ENCODE results near the gene SYT1.

SYT1 gene

DNA sequence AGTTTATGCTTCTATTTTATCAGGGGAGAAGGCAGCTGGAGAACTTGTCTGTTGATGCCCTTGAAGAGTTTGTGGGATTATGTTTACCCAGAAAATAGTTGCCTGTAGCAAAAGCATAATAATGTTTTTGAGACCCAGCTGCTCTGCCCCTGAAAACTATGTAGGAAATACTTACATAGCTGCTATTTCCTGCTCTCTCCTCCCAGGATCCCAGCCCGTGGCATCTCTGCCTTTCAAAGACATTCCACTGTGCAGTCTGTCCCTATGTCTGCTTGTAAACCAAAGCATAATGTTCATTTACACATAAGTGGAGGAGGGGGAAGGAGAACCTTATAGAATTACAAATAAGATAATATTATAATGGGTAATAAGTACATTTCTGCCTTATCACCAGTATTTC, 198.7 kb downstream of the SYT1 start:
- DNase-seq: peak; percentile 9

DNA sequence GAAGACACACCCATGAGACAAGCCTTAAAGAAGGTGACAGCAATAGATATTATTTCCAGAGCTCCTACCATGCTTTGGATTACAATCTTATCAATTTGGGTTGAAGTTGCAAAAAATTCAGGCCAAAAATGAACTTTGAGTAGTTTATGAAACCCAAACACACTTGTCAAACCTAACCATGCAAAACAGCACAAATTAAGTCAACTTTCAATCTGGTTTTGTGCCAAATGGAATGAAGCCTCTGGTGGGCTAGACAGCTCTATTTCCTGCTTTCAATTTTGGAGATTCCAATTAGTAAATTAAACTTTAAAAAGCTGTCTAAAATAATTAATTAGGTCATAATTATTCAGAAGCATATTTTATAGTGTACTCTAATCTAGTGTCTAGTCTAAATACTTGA, 203.4 kb downstream of the SYT1 start:
- DNase-seq: no peak

DNA sequence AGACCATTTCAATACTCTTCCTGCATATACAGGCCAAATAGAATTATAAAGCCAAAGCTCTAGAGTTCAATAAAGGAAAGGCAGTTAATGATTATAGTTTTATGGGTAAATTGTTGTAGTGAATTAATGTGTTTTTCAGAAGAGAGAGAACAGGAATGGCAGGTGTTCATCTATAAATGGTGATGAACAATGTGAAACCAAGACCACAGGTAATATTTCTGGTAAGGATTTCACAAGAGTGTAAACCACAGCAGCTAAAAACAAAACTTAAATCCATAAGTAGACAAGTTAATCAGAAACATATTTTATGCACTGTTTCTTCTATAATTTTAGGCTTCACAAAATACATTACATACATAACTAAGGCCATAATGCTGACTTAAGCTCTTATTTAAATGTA, 204.4 kb downstream of the SYT1 start:
- no peak for DNase-seq

DNA sequence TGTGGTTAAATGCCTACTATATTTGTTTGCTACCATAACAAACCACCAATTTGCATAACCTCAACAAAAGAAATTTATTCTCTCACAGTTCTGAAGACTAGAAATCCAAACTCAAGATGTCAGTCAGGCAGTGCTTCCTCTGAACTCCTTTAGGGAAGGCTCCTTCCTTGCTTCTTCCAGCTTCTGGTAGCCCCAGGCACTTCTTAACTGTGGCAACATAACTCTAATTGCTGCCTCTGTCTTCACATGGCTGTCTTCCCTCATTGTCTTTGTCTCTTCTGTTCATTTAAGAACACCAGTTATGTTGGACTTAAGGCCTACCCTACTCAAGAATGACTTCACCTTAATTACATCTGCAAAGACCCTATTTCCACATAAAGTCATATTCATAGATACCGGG, 206.9 kb downstream of the SYT1 start:
- no peak for DNase-seq

DNA sequence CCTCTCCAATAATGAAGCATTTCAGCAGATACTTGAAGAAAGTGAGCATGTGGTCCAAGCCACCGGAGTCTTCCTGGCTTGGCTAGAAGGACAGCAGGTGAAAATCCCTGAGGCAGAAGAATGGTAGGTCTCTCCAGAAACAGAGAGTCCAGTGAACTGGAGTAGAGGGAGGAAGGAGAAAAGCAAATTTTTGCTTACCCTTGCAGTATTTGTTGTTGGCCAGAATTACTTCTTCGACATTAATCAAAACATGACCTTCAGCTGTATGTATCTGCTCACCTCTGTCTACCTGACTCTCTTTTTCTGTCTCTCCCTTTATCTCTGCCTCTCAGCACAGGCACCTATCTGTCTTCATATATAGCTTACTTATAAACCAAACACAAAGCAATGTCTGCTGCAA, 208.9 kb downstream of the SYT1 start:
- DNase-seq: no peak

DNA sequence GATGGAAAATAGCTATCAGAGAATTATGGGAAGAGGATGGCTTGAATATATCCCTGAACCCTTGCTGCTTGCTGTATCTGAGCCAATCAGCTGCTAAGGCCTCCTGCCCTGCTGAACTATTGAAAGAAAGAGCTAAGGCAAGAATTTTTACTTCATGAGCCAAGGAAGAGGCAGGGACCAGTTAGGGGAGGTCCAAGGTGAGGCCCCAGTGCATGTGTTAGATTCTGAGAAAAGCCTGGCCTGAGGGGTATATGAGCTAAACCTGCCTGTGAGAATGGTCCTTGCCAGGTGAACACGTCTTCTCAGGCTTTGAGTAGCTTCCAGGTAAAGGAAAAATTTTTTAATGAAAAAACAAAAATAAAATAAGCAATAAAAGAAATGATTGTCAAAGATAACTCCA, 218.0 kb downstream of the SYT1 start:
- no peak for DNase-seq

DNA sequence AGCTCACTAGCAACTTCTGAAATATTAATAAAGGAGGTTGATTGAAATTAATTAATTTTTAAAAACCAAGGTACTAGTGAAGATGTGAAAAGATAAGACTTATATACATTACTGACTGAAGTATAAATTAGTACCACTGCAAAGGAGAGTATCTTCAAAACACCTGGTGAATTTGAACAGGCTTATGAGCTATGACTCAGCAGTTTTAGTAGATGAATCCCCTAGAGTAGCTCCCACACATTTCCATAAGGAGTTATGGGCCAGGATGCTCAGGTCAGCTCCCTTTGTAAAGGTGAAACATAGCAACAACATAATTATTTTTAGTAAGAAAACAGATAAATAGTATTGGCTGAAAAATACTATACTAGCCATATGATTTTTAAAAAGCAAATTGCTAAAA, 218.6 kb downstream of the SYT1 start:
- no peak for DNase-seq

DNA sequence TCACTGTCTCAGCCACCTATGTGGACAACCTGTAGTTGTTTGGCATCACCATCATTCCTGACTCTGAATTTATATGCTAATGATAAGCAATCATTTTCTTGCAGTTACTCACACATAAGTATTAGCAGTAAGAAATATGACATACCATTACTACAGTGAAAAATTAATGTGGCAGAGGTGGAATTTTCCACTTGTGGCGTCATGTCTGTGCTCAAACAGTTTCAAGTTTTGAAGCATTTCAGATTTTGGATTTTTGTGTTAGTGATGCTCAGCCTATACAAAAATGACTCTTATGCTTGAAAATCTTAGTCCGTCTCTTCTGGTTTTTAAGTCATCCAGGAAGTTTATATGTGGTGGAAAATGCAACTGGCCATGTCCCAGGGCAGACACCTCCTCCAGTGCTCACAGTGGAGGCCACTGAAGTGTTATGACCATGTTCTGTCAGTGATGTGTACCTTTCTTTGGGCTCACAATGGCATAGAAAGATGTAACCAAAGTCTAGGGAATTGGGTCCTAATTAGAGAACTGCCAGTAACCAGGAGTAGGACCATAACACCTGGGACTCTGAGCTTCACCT, 220.6 kb downstream of the SYT1 start:
- DNase-seq: no peak

DNA sequence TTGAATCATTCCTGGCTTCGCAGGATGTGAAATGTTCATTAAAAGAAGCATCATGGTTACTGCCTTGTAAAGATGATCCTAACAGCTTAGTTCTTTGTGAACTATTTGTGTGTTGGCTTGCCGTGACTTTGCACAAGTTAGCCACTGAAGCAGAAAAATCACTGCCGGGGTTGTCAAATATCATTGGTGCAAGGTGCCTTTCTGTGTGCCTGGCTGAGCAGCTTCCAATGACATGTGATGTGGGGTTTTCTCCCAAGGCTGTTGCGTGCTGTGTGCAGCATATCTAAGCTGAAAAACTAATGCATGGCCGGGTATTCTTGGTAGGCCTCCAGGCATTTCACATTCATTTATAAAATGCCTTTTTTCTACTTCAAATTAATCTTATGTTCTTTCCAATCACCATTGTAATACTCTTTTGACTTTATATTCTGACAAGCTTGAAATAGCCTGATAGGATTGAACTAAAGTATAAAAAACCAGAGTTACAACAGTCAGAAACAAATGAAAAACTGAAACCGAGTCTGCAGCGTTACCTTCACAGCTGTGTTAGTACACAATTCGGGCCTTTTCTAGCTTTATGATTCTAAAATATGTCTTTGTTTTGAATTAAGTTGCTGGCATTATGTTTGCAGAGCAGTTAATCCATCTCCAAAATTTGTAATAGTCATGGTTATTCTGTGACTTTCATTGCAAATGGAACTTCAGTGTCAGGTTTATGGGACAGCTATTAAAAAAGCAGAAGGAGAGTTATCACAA, 222.1 kb downstream of the SYT1 start:
- DNase-seq: no peak

DNA sequence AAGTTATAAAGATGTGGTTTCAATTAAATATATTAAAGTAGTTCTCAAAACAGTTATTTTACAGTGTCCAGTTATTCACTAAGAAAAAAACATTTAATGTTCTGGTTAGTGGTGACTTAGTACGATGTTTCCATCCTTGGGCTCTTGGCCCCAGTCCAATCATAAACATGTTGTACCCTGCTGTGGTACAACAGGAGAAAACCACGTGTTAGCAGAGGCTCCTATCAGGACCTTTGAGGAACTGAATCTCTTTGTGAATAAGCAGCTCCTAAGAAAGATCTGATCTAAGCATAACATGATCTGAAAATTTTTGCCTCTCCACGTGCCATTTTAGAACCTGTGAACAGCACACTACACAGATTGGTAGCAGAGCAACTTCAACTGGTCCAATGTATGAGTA, 234.0 kb downstream of the SYT1 start:
- DNase-seq: no peak

DNA sequence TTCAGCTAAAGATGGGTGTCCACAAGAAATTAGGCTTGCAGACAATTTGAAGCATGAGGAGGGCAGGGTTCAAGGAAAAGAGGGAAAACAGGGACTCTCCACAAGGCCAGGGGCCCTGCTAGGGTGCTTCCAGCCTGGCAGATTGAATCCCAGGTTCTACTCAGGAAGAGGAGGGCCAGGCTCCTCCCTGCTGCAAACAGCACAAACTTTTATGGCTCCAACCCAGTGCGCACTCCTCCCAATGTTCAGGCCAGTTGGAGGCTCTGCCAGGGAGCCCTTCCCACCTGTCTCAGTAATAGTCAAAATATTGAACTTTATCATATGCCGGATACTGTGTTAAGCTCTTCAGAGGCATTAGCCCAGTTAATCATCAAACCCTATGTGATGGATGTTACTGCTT, 244.4 kb downstream of the SYT1 start:
- DNase-seq: no peak

DNA sequence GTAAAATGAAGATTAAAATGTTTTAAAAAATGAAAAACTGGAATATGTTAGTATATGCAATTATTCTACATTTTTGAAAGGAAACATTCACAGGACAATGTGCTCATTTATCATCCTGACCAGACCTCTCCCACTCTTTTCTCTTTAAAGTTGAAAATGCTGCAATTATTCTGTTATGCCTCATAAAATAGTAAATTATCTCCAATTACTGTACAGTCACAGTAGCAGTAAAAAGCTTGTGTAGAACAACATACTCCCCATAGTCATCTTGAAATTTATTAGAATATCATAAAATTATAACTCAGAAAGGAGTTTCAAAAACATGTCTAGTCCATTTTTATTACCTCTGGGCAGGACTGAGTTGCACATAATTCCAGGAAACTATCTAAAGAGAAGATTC, 250.3 kb downstream of the SYT1 start:
- no peak for DNase-seq

DNA sequence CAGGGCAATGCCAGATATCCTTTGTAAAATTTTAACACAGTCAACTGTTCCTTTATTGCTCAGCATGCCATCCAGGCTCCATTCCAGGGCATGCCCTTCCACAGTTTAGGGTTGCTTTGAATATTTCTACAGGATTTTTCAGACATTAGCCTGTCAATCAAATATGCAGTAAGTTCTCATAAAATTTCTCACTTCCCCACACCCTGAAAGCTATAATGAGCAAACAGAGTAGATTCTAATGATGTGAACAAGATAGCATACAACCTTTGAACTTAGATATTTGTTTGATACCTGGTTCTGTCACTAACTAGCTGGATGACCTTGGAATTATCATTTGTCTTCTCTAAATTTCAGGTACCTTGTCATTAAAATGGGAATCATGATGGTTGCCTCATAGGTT, 251.2 kb downstream of the SYT1 start:
- DNase-seq: no peak

DNA sequence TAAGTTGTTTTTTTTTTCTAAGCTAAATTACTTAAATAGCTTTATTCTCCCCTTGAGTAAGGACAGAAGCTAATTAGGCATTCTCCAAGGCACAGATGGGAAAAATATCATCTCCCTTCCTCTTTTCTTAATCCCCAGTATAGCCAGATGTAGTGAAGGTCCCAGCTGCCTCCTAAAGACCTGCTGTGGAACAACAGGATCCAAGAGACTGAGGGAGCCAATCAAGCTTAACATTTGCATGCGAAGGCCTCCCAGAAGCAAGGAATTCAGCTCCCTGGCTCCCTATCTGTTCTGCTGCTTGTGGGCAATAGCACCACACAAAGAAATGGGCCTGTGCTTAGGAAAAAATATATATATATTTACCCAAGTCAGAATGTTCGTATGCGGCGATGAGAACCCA, 255.2 kb downstream of the SYT1 start:
- no peak for DNase-seq

DNA sequence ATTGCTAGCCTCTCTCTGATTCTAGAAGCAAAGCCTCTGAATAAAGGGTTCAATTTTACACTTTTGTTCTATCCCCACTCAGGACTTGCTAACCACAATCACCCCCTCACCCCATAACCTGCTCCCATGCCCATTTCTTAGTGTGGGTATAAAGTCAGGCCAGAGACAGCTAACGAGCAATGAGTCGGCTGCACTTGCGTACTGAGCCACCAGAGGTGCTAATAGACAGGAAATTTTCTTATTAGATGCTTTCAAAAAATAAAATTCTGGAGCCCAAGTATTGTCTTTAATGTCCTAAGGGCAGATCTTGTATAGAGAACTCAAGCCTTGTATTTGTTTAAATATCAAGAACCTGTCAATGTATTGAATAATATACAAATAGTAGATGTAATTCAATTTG, 256.9 kb downstream of the SYT1 start:
- peak; percentile 3 for DNase-seq

DNA sequence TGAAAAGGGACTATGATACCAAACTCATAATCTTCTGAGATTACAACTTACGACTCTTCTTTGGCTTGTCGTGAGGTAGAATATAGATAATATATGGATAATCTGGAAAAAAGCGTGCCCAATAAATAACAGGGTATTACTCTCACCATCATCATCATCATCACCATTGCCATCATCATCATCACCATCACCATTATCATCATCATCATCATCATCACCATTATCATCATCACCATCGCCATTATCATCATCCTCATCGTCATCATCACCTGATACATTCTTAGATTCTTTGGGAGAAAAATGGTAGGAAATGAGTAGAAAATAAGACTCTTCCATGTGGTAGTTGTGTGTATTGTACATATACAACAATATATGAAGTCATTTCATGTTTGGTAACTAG, 259.8 kb downstream of the SYT1 start:
- no peak for DNase-seq

DNA sequence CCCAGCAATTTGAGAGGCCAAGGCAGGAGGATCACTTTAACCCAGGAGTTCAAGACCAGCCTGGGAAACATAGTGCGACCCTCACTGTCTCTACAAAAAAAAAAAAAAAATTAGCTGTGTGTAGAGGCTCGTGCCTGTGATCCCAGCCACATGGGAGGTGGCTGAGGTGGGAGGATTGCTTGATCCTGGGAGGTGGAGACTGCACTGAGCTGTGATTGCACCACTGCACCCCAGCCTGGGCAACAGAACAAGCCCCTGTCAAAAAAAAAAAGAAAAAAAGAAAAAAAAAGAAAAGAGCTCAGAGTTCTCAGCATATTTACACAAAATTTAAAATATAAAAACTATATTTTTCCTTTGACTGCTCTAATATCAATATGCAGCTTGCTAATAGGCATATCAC, 260.8 kb downstream of the SYT1 start:
- no peak for DNase-seq

DNA sequence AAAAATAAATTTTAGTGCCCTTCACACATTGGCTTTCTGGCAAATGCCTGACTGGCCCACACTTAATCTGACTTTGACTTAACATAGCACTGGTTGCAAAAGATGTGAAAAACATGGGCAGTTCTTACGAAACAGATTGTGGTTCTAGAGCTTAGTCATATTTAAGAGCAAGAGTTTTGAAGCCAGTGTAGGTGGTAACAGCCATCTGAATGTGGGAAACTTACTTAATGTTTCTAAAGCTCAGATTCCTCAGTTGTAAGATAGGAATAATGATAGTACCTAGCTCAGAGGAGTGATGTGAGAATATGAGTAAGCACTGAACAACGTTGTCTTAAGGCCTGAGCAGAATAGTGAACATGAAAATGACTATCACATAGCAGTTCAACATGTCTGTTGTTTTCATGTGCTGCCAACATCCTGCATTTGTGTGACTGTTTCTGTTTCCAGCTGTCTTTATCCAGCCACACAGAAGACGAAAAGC, 262.7 kb downstream of the SYT1 start:
- DNase-seq: peak; percentile 73

DNA sequence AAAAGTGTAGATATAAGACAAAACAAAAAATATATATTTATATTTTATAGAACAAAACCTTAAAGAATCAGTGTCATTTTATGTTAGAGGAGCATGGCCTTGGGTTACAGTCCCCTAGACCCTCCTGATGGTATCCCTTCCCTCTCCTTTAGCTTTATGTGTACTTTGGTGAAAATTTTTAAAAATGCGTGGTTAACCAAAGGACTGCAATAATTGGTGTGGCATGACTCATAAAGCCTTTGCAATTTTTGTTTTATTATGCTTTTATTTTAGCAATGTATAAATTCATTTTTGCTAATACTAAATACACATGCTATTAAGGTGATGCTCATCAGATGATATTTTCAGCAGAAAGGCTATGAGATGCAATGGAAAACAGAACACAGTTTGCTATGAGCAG, 264.4 kb downstream of the SYT1 start:
- DNase-seq: peak; percentile 10

DNA sequence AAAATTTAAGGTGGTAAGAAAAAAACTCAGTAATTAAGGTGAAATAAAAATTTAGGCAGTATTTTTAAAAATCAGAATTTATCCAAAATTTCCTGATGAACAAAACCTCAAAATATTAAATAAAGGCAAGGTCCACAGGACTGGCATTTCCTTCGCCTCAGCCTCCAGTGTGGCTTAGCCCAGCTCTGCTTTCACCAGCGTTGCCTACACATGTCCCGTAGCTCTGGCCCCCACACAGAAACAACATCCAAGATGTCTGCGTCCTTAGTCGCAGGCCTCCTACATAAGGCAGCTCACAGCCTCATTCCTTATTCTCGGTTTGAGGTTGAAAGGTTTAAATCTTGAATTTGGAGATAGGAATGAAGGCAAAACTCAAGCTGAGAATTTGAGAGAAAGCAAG, 274.3 kb downstream of the SYT1 start:
- DNase-seq: no peak

DNA sequence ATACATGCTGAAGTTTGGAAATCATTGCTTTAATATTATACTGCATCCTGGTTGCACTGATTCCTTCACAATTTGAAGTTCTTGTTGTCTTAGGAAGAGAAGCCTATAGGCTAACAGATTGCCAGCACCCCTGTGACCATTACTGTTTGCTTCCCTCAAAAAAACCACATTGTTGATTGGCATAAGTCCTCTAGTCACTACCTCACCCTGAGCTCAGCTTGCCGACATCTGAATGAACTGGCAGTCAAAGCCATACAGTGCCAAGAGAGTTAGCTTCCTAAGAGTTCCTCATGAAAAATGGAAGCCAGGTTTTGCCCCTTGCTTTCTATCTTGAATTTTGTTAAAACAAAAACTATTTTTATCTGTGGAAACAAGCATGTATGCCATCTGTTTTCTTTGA, 276.1 kb downstream of the SYT1 start:
- DNase-seq: no peak

DNA sequence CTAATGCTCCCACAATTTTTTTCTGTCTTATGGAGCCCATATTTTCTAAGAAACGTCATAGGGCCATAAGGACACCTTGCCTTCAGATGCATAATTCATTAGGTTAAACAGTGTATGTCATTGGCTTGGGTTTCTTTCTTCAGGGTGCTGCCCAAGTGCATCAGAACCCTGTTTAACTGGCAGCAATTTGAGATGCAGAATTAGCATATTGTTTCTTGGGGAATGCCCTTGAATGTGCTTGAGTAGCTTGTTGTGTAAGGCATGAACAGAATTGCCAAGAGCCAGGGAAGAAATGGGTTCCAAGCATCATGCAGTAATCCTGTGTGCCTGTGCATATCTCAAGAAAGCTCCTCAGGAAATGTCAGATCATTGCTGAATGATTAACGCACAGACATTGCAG, 277.2 kb downstream of the SYT1 start:
- no peak for DNase-seq

DNA sequence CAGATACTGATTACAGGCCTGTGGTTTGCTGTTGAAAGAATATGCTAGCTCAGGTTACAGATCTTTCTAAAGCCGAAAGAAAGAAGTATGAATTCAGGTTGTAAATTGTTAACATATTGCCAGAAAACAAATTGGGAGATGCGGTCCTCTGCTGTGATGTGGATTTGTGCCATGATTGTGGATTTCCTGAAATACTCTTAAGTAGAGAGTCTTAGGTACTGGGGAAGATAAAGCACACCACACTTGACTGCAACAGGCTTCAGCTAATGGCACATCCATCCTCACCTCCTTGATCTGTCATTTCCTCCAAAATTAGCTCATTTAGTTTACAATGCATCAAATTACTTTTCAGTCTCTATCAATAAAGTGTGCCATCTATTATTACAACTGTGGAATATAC, 279.2 kb downstream of the SYT1 start:
- DNase-seq: no peak

DNA sequence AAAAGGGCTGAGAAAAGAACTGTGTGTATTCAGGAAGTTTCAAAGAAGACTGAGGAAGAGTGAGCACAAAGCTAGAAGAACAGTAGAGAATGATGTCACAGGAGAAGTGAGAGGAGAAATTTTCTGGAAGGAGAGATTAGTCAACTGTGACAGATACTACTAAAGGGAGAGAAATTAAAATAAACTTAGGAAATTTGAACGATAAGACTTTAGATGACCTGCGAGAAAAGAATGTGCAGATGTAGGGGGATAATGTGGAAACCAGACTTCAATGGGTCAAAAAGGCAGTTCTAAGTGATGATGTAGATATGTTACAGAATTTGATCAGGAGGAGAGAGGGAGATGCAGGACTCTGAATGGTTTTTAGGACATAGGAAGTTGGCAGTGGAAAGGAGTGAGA, 287.4 kb downstream of the SYT1 start:
- DNase-seq: peak; percentile 5

DNA sequence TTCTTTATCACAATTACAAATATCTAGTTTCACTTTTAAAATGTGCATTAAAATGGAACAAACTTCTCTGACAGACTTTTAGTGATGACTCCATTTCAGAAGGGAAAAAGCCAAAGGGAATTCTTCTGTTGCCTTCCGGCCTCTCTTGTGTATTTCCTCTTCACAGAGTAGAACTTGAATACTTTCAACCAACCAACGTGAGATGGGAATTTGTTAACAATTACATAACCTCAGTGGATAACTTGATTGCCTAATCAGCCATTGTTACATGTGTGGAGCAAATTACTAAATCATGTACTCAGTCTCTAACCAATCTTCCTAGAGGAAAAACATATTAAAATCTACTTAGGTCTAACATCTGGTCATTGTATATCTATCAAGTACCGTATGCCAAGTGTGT, 291.1 kb downstream of the SYT1 start:
- DNase-seq: peak; percentile 6

Measured in EL (cell line).